ENCODE measurements around the gene DHH. TPM values are rescaled to one million over a fixed set of nuclear protein-coding genes. Genes with fewer than 3 reads are reported as not detected.

Gene DHH
- total and polyA plus RNA-seq, 4 donors, result 0.16 to 2.6 (median 0.95) TPM

- no peak overlapping the region for H3K9ac ChIP-seq (ENCODE audit: insufficient read depth in 1 of 2, low read length in 2 of 2)
- peaks cover 0 to 29% (median 8%) of the 10 kb centered on the region in 5 donors for H3K4me1 ChIP-seq (ENCODE audit: control insufficient read depth in 5 of 5, insufficient read depth in 5 of 5, low read length in 5 of 5)
- no peak overlapping the region for H3K4me3 ChIP-seq
- 71 to 74% methylated on average over 9 of the region's 9 CpGs for WGBS, 2 donors
- TF ChIP-seq CTCF (IDR thresholded peaks at IDR 0.05; ENCODE audit: control extremely low read depth, extremely low read depth), result no peak
- H3K27ac ChIP-seq (ENCODE audit: low read depth in 1 of 2, low read length in 1 of 2), result peak overlapping the region in 1 of 2 donors; percentile 15
- no peaks in the 10 kb centered on the region for H3K27me3 ChIP-seq (ENCODE audit: control insufficient read depth in 3 of 3, insufficient read depth in 3 of 3, low read length in 2 of 3)
- peaks cover 23 to 44% (median 37%) of the 10 kb centered on the region in 4 donors for H3K36me3 ChIP-seq (ENCODE audit: control insufficient read depth in 4 of 4, insufficient read depth in 4 of 4, low read length in 4 of 4)
- DNase-seq (no peak), ATAC-seq (ENCODE audit: insufficient read depth, low FRiP score) (no peak)
- no peaks in the 10 kb centered on the region for H3K9me3 ChIP-seq (ENCODE audit: control insufficient read depth in 4 of 4, insufficient read depth in 3 of 4, low read length in 3 of 4)
These were observed 11.0 kb upstream of the DHH start for GRCh38 chr12:49105504-49106084.

GRCh38 chr12:49104822-49105221 is 10.2 kb upstream of the DHH start:
- Histone ChIP-seq H3K27me3 (ENCODE audit: control insufficient read depth in 3 of 3, insufficient read depth in 3 of 3, low read length in 2 of 3) (no peaks in the 10 kb centered on the region), H3K27ac (ENCODE audit: low read depth in 1 of 2, low read length in 1 of 2) (peak overlapping the region in 1 of 2 donors; percentile 15), H3K4me3 (no peak overlapping the region), H3K9me3 (ENCODE audit: control insufficient read depth in 4 of 4, insufficient read depth in 3 of 4, low read length in 3 of 4) (no peaks in the 10 kb centered on the region), H3K4me1 (ENCODE audit: control insufficient read depth in 5 of 5, insufficient read depth in 5 of 5, low read length in 5 of 5) (peaks cover 0 to 29% (median 8%) of the 10 kb centered on the region in 5 donors), H3K9ac (ENCODE audit: insufficient read depth in 1 of 2, low read length in 2 of 2) (no peak overlapping the region), H3K36me3 (ENCODE audit: control insufficient read depth in 4 of 4, insufficient read depth in 4 of 4, low read length in 4 of 4) (peaks cover 30 to 51% (median 40%) of the 10 kb centered on the region in 4 donors)
- WGBS, 2 donors, result 78 to 89% methylated on average over 3 of the region's 3 CpGs
- ATAC-seq (ENCODE audit: insufficient read depth, low FRiP score) (no peak), DNase-seq (no peak)
- no peak for TF ChIP-seq CTCF (IDR thresholded peaks at IDR 0.05; ENCODE audit: control extremely low read depth, extremely low read depth)

GRCh38 chr12:49100380-49100779 is 5.8 kb upstream of the DHH start:
- no peak overlapping the region for H3K9ac ChIP-seq (ENCODE audit: insufficient read depth in 1 of 2, low read length in 2 of 2)
- no peaks in the 10 kb centered on the region for H3K27me3 ChIP-seq (ENCODE audit: control insufficient read depth in 3 of 3, insufficient read depth in 3 of 3, low read length in 2 of 3)
- ATAC-seq (ENCODE audit: insufficient read depth, low FRiP score) (no peak), DNase-seq (no peak)
- TF ChIP-seq CTCF (IDR thresholded peaks at IDR 0.05; ENCODE audit: control extremely low read depth, extremely low read depth), result no peak
- H3K9me3 ChIP-seq (ENCODE audit: control insufficient read depth in 4 of 4, insufficient read depth in 3 of 4, low read length in 3 of 4), result no peaks in the 10 kb centered on the region
- no peak overlapping the region for H3K27ac ChIP-seq (ENCODE audit: low read depth in 1 of 2, low read length in 1 of 2)
- H3K4me1 ChIP-seq (ENCODE audit: control insufficient read depth in 5 of 5, insufficient read depth in 5 of 5, low read length in 5 of 5), result peaks cover 0 to 8% (median 0%) of the 10 kb centered on the region in 5 donors
- 95 to 96% methylated on average over 6 of the region's 6 CpGs for WGBS, 2 donors
- H3K4me3 ChIP-seq, result no peak overlapping the region
- H3K36me3 ChIP-seq (ENCODE audit: control insufficient read depth in 4 of 4, insufficient read depth in 4 of 4, low read length in 4 of 4), result peaks cover 36 to 67% (median 44%) of the 10 kb centered on the region in 4 donors
